Gastroesophageal sphincter (tissue), 4 donors: ENCODE data around the gene CCDC88A. TPM values are rescaled to one million over a fixed set of nuclear protein-coding genes. Genes with fewer than 3 reads are reported as not detected.

ENCODE experiments used
- ATAC-seq: fragments of 150-250 bp; one replicate; pipeline ENCODE4 v1.9.1; 2016; ENCODE audit warnings: mild to moderate bottlenecking, moderate library complexity
- H3K27ac ChIP-seq, 4 donors: fragments of 200-600 bp; sonication (generic) in 3 of 4; 1 replicate in 3 of 4; 2 replicates in 1 of 4; pipeline ENCODE4 v1.5.1; 2016 to 2019
- H3K27me3 ChIP-seq: fragments of 200-600 bp; sonication (generic); one replicate; pipeline ENCODE4 v1.5.1; 2019
- H3K36me3 ChIP-seq, 2 donors: fragments of 200-600 bp; sonication (generic); one replicate each; pipeline ENCODE4 v1.5.1; 2019; ENCODE audit warnings: control low read depth in 1 of 2
- H3K4me1 ChIP-seq, 3 donors: fragments of 200-600 bp; sonication (generic); 1 replicate in 2 of 3; 2 replicates in 1 of 3; pipeline ENCODE4 v1.5.1; 2016 to 2019; ENCODE audit warnings: control low read depth in 2 of 3
- H3K4me3 ChIP-seq, 2 donors: fragments of 200-600 bp; sonication (generic); one replicate each; pipeline ENCODE4 v1.5.1; 2019; ENCODE audit warnings: mild to moderate bottlenecking in 1 of 2, moderate library complexity in 1 of 2
- H3K9me3 ChIP-seq, 3 donors: fragments of 200-600 bp; sonication (generic); one replicate each; pipeline ENCODE4 v1.5.1; 2017 to 2019; ENCODE audit warnings: control low read depth in 2 of 3
- CTCF ChIP-seq, 4 experiments: fragments of 200-600 bp in 2 of 4; fragments of 450-650 bp in 2 of 4; sonication (generic) in 1 of 4; IDR thresholded peaks; one replicate each; pipeline ENCODE4 v1.5.1; 2017 to 2019; ENCODE audit warnings: antibody characterized with exemption in 4 of 4, mild to moderate bottlenecking in 2 of 4, moderate library complexity in 2 of 4
- EP300 ChIP-seq: sonication (generic); formaldehyde crosslinking; IDR thresholded peaks from one replicate; pipeline ENCODE4 v1.6.1; 2017; ENCODE audit warnings: antibody characterized with exemption, mild to moderate bottlenecking
- POLR2A ChIP-seq, 2 donors: fragments of 450-650 bp; IDR thresholded peaks; one replicate each; pipeline ENCODE4 v1.6.1; 2017; ENCODE audit warnings: antibody characterized with exemption in 2 of 2, mild to moderate bottlenecking in 2 of 2, moderate library complexity in 1 of 2
- POLR2AphosphoS5 ChIP-seq: sonication (generic); formaldehyde crosslinking; IDR thresholded peaks from one replicate; pipeline ENCODE4 v1.6.1; 2017; ENCODE audit warnings: antibody characterized with exemption
- WGBS, 2 donors: methylation state at CpG; one replicate each; pipeline ENCODE4 v1.1.5; 2018; ENCODE audit warnings: low coverage in 1 of 2; 5-methylcytosine and 5-hydroxymethylcytosine counted together
- total RNA-seq, 4 donors: library from RNA; depleted of rRNA; stranded (reverse); fragments of >200 nt; gene quantifications; one replicate each; pipeline ENCODE4 v1.1.0, GENCODE V29; 2016

CCDC88A gene
- total RNA-seq, 4 donors from 2014 or later, result 42.5 to 63.5 (median 54.3) TPM

DNA sequence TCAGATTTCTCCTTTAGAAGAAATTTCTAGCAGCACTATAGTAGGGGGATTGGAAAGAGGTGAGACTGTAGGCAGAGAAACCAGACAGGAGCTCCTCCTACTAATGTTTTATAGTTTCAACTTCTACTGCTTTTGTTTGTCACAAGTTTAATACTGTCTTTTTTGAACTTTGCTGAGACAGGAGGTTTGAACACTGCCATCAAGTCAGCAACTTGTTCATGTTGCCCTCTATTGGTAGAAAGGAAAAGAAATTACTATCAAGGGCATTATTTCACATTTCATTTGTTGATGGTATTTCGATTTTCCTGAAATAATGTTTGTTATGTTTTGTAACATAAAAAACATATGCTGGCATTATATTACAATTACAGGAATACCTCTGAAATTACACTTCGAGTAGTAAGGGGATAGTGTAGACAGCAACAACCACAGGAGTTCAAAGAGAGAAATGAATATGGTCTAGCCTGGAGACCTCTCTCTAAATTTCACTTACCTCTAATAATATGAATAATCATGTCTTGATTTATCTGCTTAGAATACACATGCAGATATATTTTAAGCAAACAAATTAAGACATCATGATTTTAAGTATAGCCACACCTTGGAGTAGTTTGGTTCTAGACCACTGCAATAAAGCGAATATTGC lies 12.4 kb upstream of the CCDC88A start:
- TF ChIP-seq EP300 (no peak), CTCF (IDR thresholded peaks at IDR 0.05) (peak; percentile 49 to 64 (median 56))
- Histone ChIP-seq H3K9me3 (no peaks in the 10 kb centered on the region), H3K4me1 (peaks cover 0 to 6% (median 0%) of the 10 kb centered on the region in 3 donors), H3K36me3 (no peaks in the 10 kb centered on the region), H3K27ac (no peak overlapping the region), H3K27me3 (no peaks in the 10 kb centered on the region), H3K4me3 (no peak overlapping the region)
- 33 to 43% methylated on average over 3 of the region's 3 CpGs for WGBS, 2 donors
- ATAC-seq, result peak; percentile 43

- Histone ChIP-seq H3K4me1 (peaks cover 0 to 6% (median 0%) of the 10 kb centered on the region in 3 donors), H3K27me3 (no peaks in the 10 kb centered on the region), H3K9me3 (no peaks in the 10 kb centered on the region), H3K27ac (no peak overlapping the region), H3K4me3 (no peak overlapping the region), H3K36me3 (no peaks in the 10 kb centered on the region)
- WGBS, 2 donors, result 65 to 73% methylated on average over 3 of the region's 3 CpGs
- TF ChIP-seq EP300, result no peak
- no peak for ATAC-seq
Observed at GRCh38 chr2:55430211-55430975, 10.7 kb upstream of the CCDC88A start.

DNA sequence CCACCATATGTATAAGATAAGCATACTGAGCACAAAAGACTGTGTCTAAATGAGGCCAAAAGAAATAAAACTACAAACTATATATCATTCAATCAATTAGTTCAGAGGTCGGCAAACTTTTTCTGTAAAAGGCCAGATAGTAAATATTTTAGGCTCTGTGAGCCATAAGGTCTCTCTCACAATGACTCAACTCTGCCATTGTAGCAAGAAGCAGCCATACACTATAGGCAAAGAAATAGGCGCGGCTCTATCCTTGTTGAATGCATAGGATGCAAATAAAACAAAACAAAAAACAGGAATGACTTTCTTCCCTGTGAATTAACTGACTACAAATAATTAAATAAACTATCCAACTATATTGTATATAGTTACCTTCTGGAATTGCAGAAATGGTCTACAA lies 8.6 kb upstream of the CCDC88A start:
- peaks cover 0 to 6% (median 0%) of the 10 kb centered on the region in 3 donors for H3K4me1 ChIP-seq
- 90 to 95% methylated on average over 3 of the region's 3 CpGs for WGBS, 2 donors
- H3K9me3 ChIP-seq, result no peaks in the 10 kb centered on the region
- no peak for TF ChIP-seq CTCF (IDR thresholded peaks at IDR 0.05)
- TF ChIP-seq EP300, result no peak
- TF ChIP-seq POLR2A (IDR thresholded peaks at IDR 0.05), result no peak
- no peak for TF ChIP-seq POLR2AphosphoS5
- no peak for ATAC-seq
- no peak overlapping the region for H3K4me3 ChIP-seq
- no peaks in the 10 kb centered on the region for H3K27me3 ChIP-seq
- no peaks in the 10 kb centered on the region for H3K36me3 ChIP-seq
- no peak overlapping the region for H3K27ac ChIP-seq

GRCh38 chr2:55425431-55425831 lies 5.8 kb upstream of the CCDC88A start:
- Histone ChIP-seq H3K4me1 (peaks cover 0 to 8% (median 0%) of the 10 kb centered on the region in 3 donors), H3K27me3 (no peaks in the 10 kb centered on the region), H3K27ac (no peak overlapping the region), H3K9me3 (no peaks in the 10 kb centered on the region), H3K36me3 (no peaks in the 10 kb centered on the region), H3K4me3 (no peak overlapping the region)
- WGBS, 2 donors, result 25 to 95% methylated on average over 2 to 3 of the region's 3 CpGs
- ATAC-seq, result no peak
- no peak for TF ChIP-seq CTCF (IDR thresholded peaks at IDR 0.05)
- no peak for TF ChIP-seq POLR2A (IDR thresholded peaks at IDR 0.05)
- no peak for TF ChIP-seq EP300
- TF ChIP-seq POLR2AphosphoS5, result no peak

DNA sequence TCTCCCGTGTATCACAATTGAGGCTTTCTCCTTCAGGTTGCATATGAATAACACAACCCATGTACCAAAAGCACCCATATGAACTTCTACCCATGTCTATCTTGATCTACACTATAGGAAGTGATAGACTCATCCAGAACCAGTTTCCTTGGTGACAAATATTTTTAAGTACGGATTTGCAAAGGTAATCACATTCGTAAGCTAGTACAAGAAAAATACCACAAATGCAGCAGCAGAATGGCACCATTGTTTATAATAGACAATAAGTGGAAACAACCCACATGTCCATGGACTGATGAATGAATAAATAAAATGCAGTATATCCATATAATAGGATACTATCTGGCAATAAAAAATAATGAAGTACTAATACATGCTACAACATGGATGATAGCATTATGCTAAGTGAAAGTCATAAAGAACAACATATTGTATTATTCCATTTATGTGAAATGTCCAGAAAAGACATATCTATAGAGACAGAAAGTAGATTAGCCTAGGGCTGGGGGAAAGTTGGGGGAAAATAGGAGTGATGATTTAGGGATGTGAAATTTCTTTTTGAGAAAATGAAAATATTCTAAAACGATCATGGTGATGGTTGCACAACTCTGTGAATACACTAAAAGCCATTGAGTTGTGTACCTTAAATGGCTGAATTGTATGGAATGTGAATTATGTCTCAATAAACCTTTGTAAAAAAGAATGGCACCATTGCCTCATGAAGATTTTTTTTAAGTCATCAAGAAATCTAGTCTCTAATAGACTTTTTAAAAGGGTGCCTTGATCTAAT lies 3.4 kb upstream of the CCDC88A start:
- Histone ChIP-seq H3K27ac (no peak overlapping the region), H3K36me3 (no peaks in the 10 kb centered on the region), H3K9me3 (no peaks in the 10 kb centered on the region), H3K4me1 (peaks cover 0 to 17% (median 0%) of the 10 kb centered on the region in 3 donors), H3K27me3 (no peaks in the 10 kb centered on the region), H3K4me3 (no peak overlapping the region)
- no peak for TF ChIP-seq CTCF (IDR thresholded peaks at IDR 0.05)
- no peak for TF ChIP-seq POLR2AphosphoS5
- TF ChIP-seq POLR2A (IDR thresholded peaks at IDR 0.05), result no peak
- TF ChIP-seq EP300, result no peak
- no peak for ATAC-seq
- WGBS, 2 donors, result 49 to 73% methylated on average over 4 of the region's 4 CpGs
